ENCODE data around the gene KLHL40.

Gene KLHL40

GRCh38 chr3:42729404-42730145 is 44.2 kb downstream of the KLHL40 start:
- no peaks in the 10 kb centered on the region for H3K27me3 ChIP-seq (ENCODE audit: insufficient read depth, low read length)
- no peak overlapping the region for H2AFZ ChIP-seq (ENCODE audit: low read depth, low read length)
- peaks cover 14% of the 10 kb centered on the region for H3K4me1 ChIP-seq (ENCODE audit: insufficient read depth, low read length)
- no peaks in the 10 kb centered on the region for H3K9me3 ChIP-seq (ENCODE audit: low read length)
- no peaks in the 10 kb centered on the region for H3K36me3 ChIP-seq (ENCODE audit: insufficient read depth, low read length)
- no peak overlapping the region for H3K4me3 ChIP-seq (ENCODE audit: low read length)

- Histone ChIP-seq H3K4me3 (ENCODE audit: low read length) (no peak overlapping the region), H3K27me3 (ENCODE audit: insufficient read depth, low read length) (no peaks in the 10 kb centered on the region), H3K36me3 (ENCODE audit: insufficient read depth, low read length) (no peaks in the 10 kb centered on the region), H2AFZ (ENCODE audit: low read depth, low read length) (no peak overlapping the region), H3K9me3 (ENCODE audit: low read length) (no peaks in the 10 kb centered on the region), H3K4me1 (ENCODE audit: insufficient read depth, low read length) (peaks cover 14% of the 10 kb centered on the region)
These were observed 45.0 kb downstream of the KLHL40 start for GRCh38 chr3:42730294-42730693.

GRCh38 chr3:42730706-42731420 is 45.5 kb downstream of the KLHL40 start:
- H3K9me3 ChIP-seq (ENCODE audit: low read length): peaks cover 2% of the 10 kb centered on the region
- H3K4me1 ChIP-seq (ENCODE audit: insufficient read depth, low read length): peaks cover 14% of the 10 kb centered on the region
- H3K4me3 ChIP-seq (ENCODE audit: low read length): no peak overlapping the region
- no peaks in the 10 kb centered on the region for H3K36me3 ChIP-seq (ENCODE audit: insufficient read depth, low read length)
- no peak overlapping the region for H2AFZ ChIP-seq (ENCODE audit: low read depth, low read length)
- no peaks in the 10 kb centered on the region for H3K27me3 ChIP-seq (ENCODE audit: insufficient read depth, low read length)

GRCh38 chr3:42731476-42732195 is 46.3 kb downstream of the KLHL40 start:
- Histone ChIP-seq H3K27me3 (ENCODE audit: insufficient read depth, low read length) (no peaks in the 10 kb centered on the region), H3K9me3 (ENCODE audit: low read length) (peaks cover 2% of the 10 kb centered on the region), H3K4me1 (ENCODE audit: insufficient read depth, low read length) (peaks cover 14% of the 10 kb centered on the region), H2AFZ (ENCODE audit: low read depth, low read length) (no peak overlapping the region), H3K4me3 (ENCODE audit: low read length) (no peak overlapping the region), H3K36me3 (ENCODE audit: insufficient read depth, low read length) (no peaks in the 10 kb centered on the region)

- H3K36me3 ChIP-seq (ENCODE audit: insufficient read depth, low read length): no peaks in the 10 kb centered on the region
- H3K9me3 ChIP-seq (ENCODE audit: low read length): peaks cover 2% of the 10 kb centered on the region
- H3K27me3 ChIP-seq (ENCODE audit: insufficient read depth, low read length): no peaks in the 10 kb centered on the region
- peaks cover 14% of the 10 kb centered on the region for H3K4me1 ChIP-seq (ENCODE audit: insufficient read depth, low read length)
- H2AFZ ChIP-seq (ENCODE audit: low read depth, low read length): no peak overlapping the region
- no peak overlapping the region for H3K4me3 ChIP-seq (ENCODE audit: low read length)
These were observed 47.0 kb downstream of the KLHL40 start for GRCh38 chr3:42732196-42732828.

- H3K27me3 ChIP-seq (ENCODE audit: insufficient read depth, low read length): no peaks in the 10 kb centered on the region
- peaks cover 14% of the 10 kb centered on the region for H3K4me1 ChIP-seq (ENCODE audit: insufficient read depth, low read length)
- no peak overlapping the region for H3K4me3 ChIP-seq (ENCODE audit: low read length)
- H2AFZ ChIP-seq (ENCODE audit: low read depth, low read length): peak overlapping the region; percentile 34
- peaks cover 2% of the 10 kb centered on the region for H3K9me3 ChIP-seq (ENCODE audit: low read length)
- no peaks in the 10 kb centered on the region for H3K36me3 ChIP-seq (ENCODE audit: insufficient read depth, low read length)
These were observed 47.6 kb downstream of the KLHL40 start for GRCh38 chr3:42732829-42733459.

- Histone ChIP-seq H3K9me3 (ENCODE audit: low read length) (peaks cover 2% of the 10 kb centered on the region), H2AFZ (ENCODE audit: low read depth, low read length) (peak overlapping the region; percentile 34), H3K4me3 (ENCODE audit: low read length) (no peak overlapping the region), H3K27me3 (ENCODE audit: insufficient read depth, low read length) (no peaks in the 10 kb centered on the region), H3K36me3 (ENCODE audit: insufficient read depth, low read length) (no peaks in the 10 kb centered on the region), H3K4me1 (ENCODE audit: insufficient read depth, low read length) (peaks cover 14% of the 10 kb centered on the region)
These were observed 48.3 kb downstream of the KLHL40 start for GRCh38 chr3:42733501-42734262.

- Histone ChIP-seq H3K27me3 (ENCODE audit: insufficient read depth, low read length) (no peaks in the 10 kb centered on the region), H3K9me3 (ENCODE audit: low read length) (peaks cover 2% of the 10 kb centered on the region), H3K4me3 (ENCODE audit: low read length) (no peak overlapping the region), H2AFZ (ENCODE audit: low read depth, low read length) (no peak overlapping the region), H3K36me3 (ENCODE audit: insufficient read depth, low read length) (no peaks in the 10 kb centered on the region), H3K4me1 (ENCODE audit: insufficient read depth, low read length) (peaks cover 14% of the 10 kb centered on the region)
These were observed 49.0 kb downstream of the KLHL40 start for GRCh38 chr3:42734263-42734860.

- no peak overlapping the region for H3K4me3 ChIP-seq (ENCODE audit: low read length)
- no peaks in the 10 kb centered on the region for H3K27me3 ChIP-seq (ENCODE audit: insufficient read depth, low read length)
- peaks cover 14% of the 10 kb centered on the region for H3K4me1 ChIP-seq (ENCODE audit: insufficient read depth, low read length)
- H3K9me3 ChIP-seq (ENCODE audit: low read length): peaks cover 2% of the 10 kb centered on the region
- H2AFZ ChIP-seq (ENCODE audit: low read depth, low read length): no peak overlapping the region
- H3K36me3 ChIP-seq (ENCODE audit: insufficient read depth, low read length): no peaks in the 10 kb centered on the region
These were observed 49.7 kb downstream of the KLHL40 start for GRCh38 chr3:42735019-42735418.

GRCh38 chr3:42735615-42736014 is 50.3 kb downstream of the KLHL40 start:
- peaks cover 2% of the 10 kb centered on the region for H3K9me3 ChIP-seq (ENCODE audit: low read length)
- no peaks in the 10 kb centered on the region for H3K27me3 ChIP-seq (ENCODE audit: insufficient read depth, low read length)
- no peak overlapping the region for H3K4me3 ChIP-seq (ENCODE audit: low read length)

GRCh38 chr3:42736081-42736480 is 50.7 kb downstream of the KLHL40 start:
- Histone ChIP-seq H3K27me3 (ENCODE audit: insufficient read depth, low read length) (no peaks in the 10 kb centered on the region), H3K4me3 (ENCODE audit: low read length) (no peak overlapping the region), H3K4me1 (ENCODE audit: insufficient read depth, low read length) (peaks cover 14% of the 10 kb centered on the region), H3K36me3 (ENCODE audit: insufficient read depth, low read length) (no peaks in the 10 kb centered on the region), H3K9me3 (ENCODE audit: low read length) (peaks cover 2% of the 10 kb centered on the region), H2AFZ (ENCODE audit: low read depth, low read length) (no peak overlapping the region)

More at GRCh38 chr3:42735615-42736014, 50.3 kb downstream of the KLHL40 start:
- Histone ChIP-seq H3K4me1 (ENCODE audit: insufficient read depth, low read length) (peaks cover 14% of the 10 kb centered on the region), H2AFZ (ENCODE audit: low read depth, low read length) (no peak overlapping the region), H3K36me3 (ENCODE audit: insufficient read depth, low read length) (no peaks in the 10 kb centered on the region)

GRCh38 chr3:42736531-42736930 is 51.2 kb downstream of the KLHL40 start:
- H3K27me3 ChIP-seq (ENCODE audit: insufficient read depth, low read length): no peaks in the 10 kb centered on the region
- no peak overlapping the region for H2AFZ ChIP-seq (ENCODE audit: low read depth, low read length)
- H3K4me1 ChIP-seq (ENCODE audit: insufficient read depth, low read length): peaks cover 14% of the 10 kb centered on the region
- H3K4me3 ChIP-seq (ENCODE audit: low read length): no peak overlapping the region
- peaks cover 2% of the 10 kb centered on the region for H3K9me3 ChIP-seq (ENCODE audit: low read length)
- no peaks in the 10 kb centered on the region for H3K36me3 ChIP-seq (ENCODE audit: insufficient read depth, low read length)
